IMR-90 (cell line): ENCODE results near the gene DOCK4. TPM values are rescaled to one million over a fixed set of nuclear protein-coding genes. Genes with fewer than 3 reads are reported as not detected.

Experiments
- ATAC-seq: fragments of 200-7000 bp; cut with Tn5 transposase; 2 replicates; pipeline ENCODE4 v1.9.1; 2020; ENCODE audit warnings: low read depth, mild to moderate bottlenecking, moderate library complexity
- BruUV-seq: library from RNA; stranded (reverse); fragments of 400-500 nt; replicated peaks from 2 replicates; lab custom pipeline; 2021; lab: Mats Ljungman, UMichigan
- CTCF ChIA-PET: fragments of 300-600 bp; formaldehyde crosslinking; extraction: SDS; loops from one replicate; lab custom pipeline; 2021; ENCODE audit warnings: antibody characterized with exemption; lab: Yijun Ruan, JAX
- POLR2A ChIA-PET: fragments of 300-600 bp; sonication (Branson Sonifier 250); formaldehyde crosslinking; loops from one replicate; lab custom pipeline; 2022; ENCODE audit warnings: antibody characterized with exemption; ENCODE audit not compliant: unreplicated experiment; lab: Charles Lee
- DNase-seq: peaks from one replicate; pipeline ENCODE4 v3.0.0; 2013
- H2AFZ ChIP-seq: replicated peaks from 2 replicates; pipeline ENCODE3; 2013; ENCODE audit warnings: low read length, mild to moderate bottlenecking; ENCODE audit not compliant: poor library complexity
- H2AK5ac ChIP-seq: 2 replicates; pipeline ENCODE4 v1.6.1; 2013; ENCODE audit warnings: low read depth, low read length, inconsistent platforms
- H2AK9ac ChIP-seq: replicated peaks from 2 replicates; pipeline ENCODE3; 2013; ENCODE audit warnings: mild to moderate bottlenecking, low read depth, low read length, moderate library complexity; ENCODE audit not compliant: poor library complexity
- H2BK120ac ChIP-seq: 2 replicates; pipeline ENCODE4 v1.6.1; 2013; ENCODE audit warnings: low read depth, low read length, inconsistent platforms
- H2BK15ac ChIP-seq: 3 replicates; pipeline ENCODE4 v1.6.1; 2013; ENCODE audit warnings: low read depth, low read length, inconsistent platforms
- H2BK20ac ChIP-seq: 2 replicates; pipeline ENCODE4 v1.6.1; 2013; ENCODE audit warnings: low read depth, mild to moderate bottlenecking, inconsistent platforms, low read length, moderate library complexity
- H2BK5ac ChIP-seq: 2 replicates; pipeline ENCODE4 v1.6.1; 2013; ENCODE audit warnings: mild to moderate bottlenecking, low read depth, low read length, inconsistent platforms; ENCODE audit not compliant: poor library complexity, severe bottlenecking
- H3K14ac ChIP-seq: replicated peaks from 2 replicates; pipeline ENCODE4 v1.6.1; 2013; ENCODE audit warnings: low read depth, low read length, inconsistent platforms
- H3K18ac ChIP-seq: 2 replicates; pipeline ENCODE4 v1.6.1; 2013; ENCODE audit warnings: low read depth, low read length, control low read depth
- H3K23ac ChIP-seq: 2 replicates; pipeline ENCODE4 v1.6.1; 2013; ENCODE audit warnings: low read depth, low read length, inconsistent platforms
- H3K27ac ChIP-seq: 2 replicates; pipeline ENCODE4 v1.5.1; 2013; ENCODE audit warnings: mild to moderate bottlenecking, control low read depth, low read length; ENCODE audit not compliant: insufficient read depth
- H3K27me3 ChIP-seq: 2 replicates; pipeline ENCODE4 v1.6.1; 2013; ENCODE audit warnings: low read length; ENCODE audit not compliant: control insufficient read depth, insufficient read depth
- H3K36me3 ChIP-seq: 2 replicates; pipeline ENCODE4 v1.6.1; 2013; ENCODE audit warnings: low read length, mixed read lengths; ENCODE audit not compliant: control insufficient read depth, insufficient read depth
- H3K4ac ChIP-seq: 2 replicates; pipeline ENCODE4 v1.6.1; 2013; ENCODE audit warnings: low read depth, low read length, inconsistent platforms
- H3K4me1 ChIP-seq: 2 replicates; pipeline ENCODE4 v1.6.1; 2013; ENCODE audit warnings: low read length, mixed read lengths; ENCODE audit not compliant: control insufficient read depth, insufficient read depth
- H3K4me2 ChIP-seq: 2 replicates; pipeline ENCODE4 v1.6.1; 2013; ENCODE audit warnings: low read depth, mild to moderate bottlenecking, control low read depth, low read length, moderate library complexity
- H3K4me3 ChIP-seq: 2 replicates; pipeline ENCODE4 v1.5.1; 2013; ENCODE audit warnings: low read depth, mild to moderate bottlenecking, control low read depth, low read length, moderate library complexity; ENCODE audit not compliant: insufficient read depth
- H3K56ac ChIP-seq: 2 replicates; pipeline ENCODE4 v1.6.1; 2013; ENCODE audit warnings: low read length, inconsistent platforms; ENCODE audit not compliant: insufficient read depth; ENCODE audit errors: extremely low read depth
- H3K79me1 ChIP-seq, 2 experiments: 2 replicates each; pipeline ENCODE4 v1.6.1; 2013; ENCODE audit warnings: low read length in 2 of 2, inconsistent platforms in 1 of 2, low read depth in 1 of 2
- H3K9ac ChIP-seq: 2 replicates; pipeline ENCODE4 v1.6.1; 2013; ENCODE audit warnings: low read depth, low read length, control low read depth
- H3K9me1 ChIP-seq: 2 replicates; pipeline ENCODE4 v1.6.1; 2013; ENCODE audit warnings: low read length, inconsistent platforms; ENCODE audit not compliant: insufficient read depth
- H3K9me3 ChIP-seq: 2 replicates; pipeline ENCODE4 v1.6.1; 2013; ENCODE audit warnings: low read length; ENCODE audit not compliant: control insufficient read depth, insufficient read depth
- H4K20me1 ChIP-seq: 2 replicates; pipeline ENCODE4 v1.6.1; 2013; ENCODE audit warnings: low read length, inconsistent platforms; ENCODE audit not compliant: insufficient read depth
- H4K5ac ChIP-seq: 2 replicates; pipeline ENCODE4 v1.6.1; 2013; ENCODE audit warnings: mild to moderate bottlenecking, low read depth, low read length, control low read depth
- H4K8ac ChIP-seq, 2 experiments: 2 replicates each; pipeline ENCODE4 v1.6.1; 2013; ENCODE audit warnings: low read depth in 2 of 2, low read length in 2 of 2, control low read depth in 1 of 2, inconsistent platforms in 1 of 2
- H4K91ac ChIP-seq: 2 replicates; pipeline ENCODE4 v1.6.1; 2013; ENCODE audit warnings: low read depth, low read length, inconsistent platforms; ENCODE audit not compliant: insufficient read depth
- BHLHE40 ChIP-seq: fragments of 150-350 bp; IDR thresholded peaks from 2 replicates; pipeline ENCODE4 v1.6.1; 2016; ENCODE audit warnings: mild to moderate bottlenecking, low read depth, low read length
- CEBPB ChIP-seq: IDR thresholded peaks from 2 replicates; pipeline ENCODE4 v1.6.1; 2012; ENCODE audit warnings: low read depth, low read length, improper control_type of control experiment
- CHD1 ChIP-seq: IDR thresholded peaks from 2 replicates; pipeline ENCODE4 v1.6.1; 2012; ENCODE audit warnings: low read depth, low read length, improper control_type of control experiment
- CTCF ChIP-seq: conservative IDR thresholded peaks from 2 replicates; pipeline ENCODE4 v1.5.1; 2012; ENCODE audit warnings: mild to moderate bottlenecking, low read depth, low read length, improper control_type of control experiment
- FOS ChIP-seq: fragments of 150-350 bp; IDR thresholded peaks from 2 replicates; pipeline ENCODE4 v1.6.1; 2016; ENCODE audit warnings: low read depth, low read length
- MAFK ChIP-seq: IDR thresholded peaks from 2 replicates; pipeline ENCODE4 v1.6.1; 2012; ENCODE audit warnings: low read depth, low read length, improper control_type of control experiment
- MAZ ChIP-seq: IDR thresholded peaks from 2 replicates; pipeline ENCODE4 v1.6.1; 2012; ENCODE audit warnings: low read depth, mild to moderate bottlenecking, low read length, improper control_type of control experiment, moderate library complexity, borderline replicate concordance
- MXI1 ChIP-seq: IDR thresholded peaks from 2 replicates; pipeline ENCODE4 v1.6.1; 2012; ENCODE audit warnings: low read depth, mild to moderate bottlenecking, low read length, moderate library complexity, borderline replicate concordance
- NFE2L2 ChIP-seq: fragments of 150-350 bp; IDR thresholded peaks from 2 replicates; pipeline ENCODE4 v1.6.1; 2016; ENCODE audit warnings: low read depth, mild to moderate bottlenecking, low read length
- POLR2A ChIP-seq: IDR thresholded peaks from 2 replicates; pipeline ENCODE4 v1.6.1; 2012; ENCODE audit warnings: mild to moderate bottlenecking, low read depth, low read length
- RAD21 ChIP-seq: IDR thresholded peaks from 2 replicates; pipeline ENCODE4 v1.6.1; 2012; ENCODE audit warnings: low read length, improper control_type of control experiment
- RCOR1 ChIP-seq: IDR thresholded peaks from 2 replicates; pipeline ENCODE4 v1.6.1; 2012; ENCODE audit warnings: mild to moderate bottlenecking, low read length, improper control_type of control experiment; ENCODE audit not compliant: insufficient replicate concordance
- RFX5 ChIP-seq: IDR thresholded peaks from 2 replicates; pipeline ENCODE4 v1.8.0; 2012; ENCODE audit warnings: low read depth, mild to moderate bottlenecking, low read length, moderate library complexity
- SMC3 ChIP-seq: fragments of 150-350 bp; IDR thresholded peaks from 2 replicates; pipeline ENCODE4 v1.6.1; 2016; ENCODE audit warnings: low read depth, mild to moderate bottlenecking, antibody characterized with exemption, low read length, moderate library complexity
- WGBS, 2 experiments: methylation state at CpG; one replicate each; pipeline versions ENCODE4 v1.1.5 to v1.1.7; 2013; ENCODE audit warnings: missing lambda C conversion rate in 2 of 2; ENCODE audit not compliant: insufficient read length in 1 of 2; ENCODE audit errors: extremely low coverage in 2 of 2; 5-methylcytosine and 5-hydroxymethylcytosine counted together
- dilution Hi-C: fragments of 300-500 bp; cut with HindIII; formaldehyde crosslinking; loops from one replicate; pipeline ENCODE4 v1.14.3; 2018; ENCODE audit warnings: low sequenced_read_pairs; ENCODE audit not compliant: unreplicated experiment
- in situ Hi-C: fragments of 300-500 bp; cut with MboI; formaldehyde crosslinking; loops from 3 replicates; pipeline ENCODE4 v1.14.3; 2019; ENCODE audit warnings: low sequenced_read_pairs, inconsistent platforms, mixed read lengths
- intact Hi-C: fragments of 100-400 bp; cut with micrococcal nuclease; formaldehyde crosslinking; loops from 2 replicates; pipeline ENCODE4 v1.10.0; 2022
- polyA plus RNA-seq, 3 experiments: library from polyadenylated mRNA; depleted of rRNA; stranded (reverse); fragments of >200 nt; gene quantifications; 2 replicates each; pipeline ENCODE4 v1.2.3, GENCODE V29; 2012; ENCODE audit warnings: low replicate concordance in 1 of 3
- total RNA-seq: library from RNA; depleted of rRNA; stranded (reverse); fragments of >200 nt; gene quantifications from 2 replicates; pipeline ENCODE4 v1.2.3, GENCODE V29; 2012
- TF ChIP-seq, protein P1 (sequence below): fragments of 150-350 bp; IDR thresholded peaks from 2 replicates; pipeline ENCODE4 v1.6.1; 2017; ENCODE audit warnings: mild to moderate bottlenecking, antibody characterized with exemption, low read length, low read depth
- TF ChIP-seq, protein P2 (sequence below): fragments of 150-350 bp; IDR thresholded peaks from 2 replicates; pipeline ENCODE4 v1.6.1; 2016; ENCODE audit warnings: low read depth, mild to moderate bottlenecking, low read length, moderate library complexity, borderline replicate concordance

DOCK4 gene
- total and polyA plus RNA-seq, 2 of the 4 experiments (the other 2 are of a cell fraction) = 4.4 to 12.2 TPM

DNA sequence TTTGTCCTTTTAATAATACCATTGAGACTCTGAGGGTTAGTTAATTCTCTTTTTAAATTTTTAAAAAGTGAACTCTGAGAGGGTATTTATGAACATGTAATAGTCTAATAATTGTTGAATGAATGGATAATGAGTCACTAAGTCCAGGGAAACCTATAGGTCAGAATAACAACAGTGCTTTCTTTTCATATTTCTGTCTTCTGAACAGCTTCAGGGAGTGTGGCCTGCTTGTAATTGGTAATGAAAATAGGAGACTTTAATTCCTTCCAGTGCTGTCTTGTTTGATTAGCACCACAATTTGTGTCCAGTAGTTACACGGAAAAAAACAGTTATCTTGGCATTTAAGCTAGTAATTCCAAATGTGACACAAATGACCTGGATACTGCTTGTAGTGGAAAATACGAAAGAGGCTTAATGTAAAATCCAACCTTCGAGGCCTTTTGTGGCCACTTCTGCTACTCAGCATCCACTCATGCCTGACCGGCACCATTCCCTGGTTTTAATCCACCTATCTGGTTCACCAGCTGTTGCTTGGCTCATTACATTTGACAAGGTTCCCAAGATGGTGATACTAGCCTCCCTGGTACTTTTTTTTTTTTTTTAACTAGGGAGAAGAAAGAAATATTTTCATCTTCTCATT is 494.7 kb downstream of the DOCK4 start:
- DNase-seq = no peak
- Histone ChIP-seq H4K8ac (no peak overlapping the region), H2BK120ac (no peak overlapping the region), H3K9ac (no peak overlapping the region), H3K9me1 (no peaks in the 10 kb centered on the region), H3K79me1 (no peaks in the 10 kb centered on the region), H4K20me1 (no peaks in the 10 kb centered on the region), H2BK5ac (no peak overlapping the region), H3K4me3 (no peak overlapping the region), H3K4me2 (no peak overlapping the region; the same call in 1 of the 2 replicates), H2BK20ac (no peak overlapping the region), H4K91ac (no peak overlapping the region), H3K9me3 (no peaks in the 10 kb centered on the region), H3K18ac (no peak overlapping the region), H3K14ac (no peak overlapping the region), H3K4ac (no peak overlapping the region), H2BK15ac (no peak overlapping the region), H3K36me3 (no peaks in the 10 kb centered on the region), H3K23ac (no peak overlapping the region), H3K56ac (no peak overlapping the region), H2AFZ (no peak overlapping the region), H4K5ac (no peak overlapping the region), H3K27me3 (no peaks in the 10 kb centered on the region), H3K4me1 (no peaks in the 10 kb centered on the region), H3K27ac (no peak overlapping the region), H2AK9ac (no peak overlapping the region), H2AK5ac (no peak overlapping the region)
- ATAC-seq = no peak
- intact Hi-C loops = no loop called here
- in situ Hi-C loops = loop anchor here (25.0 kb wide), 1 partner anchor 1099 kb away; no protein-coding TSS in a partner anchor
- dilution Hi-C loops = no loop called here
- 84% methylated on average over 3 of the region's 4 CpGs; no CpG with 5 or more reads in 1 of the 2 experiments for WGBS, 2 experiments
- TF ChIP-seq FOS (no peak), BHLHE40 (no peak), MAFK (no peak), MAZ (no peak), CEBPB (no peak), MXI1 (no peak), CHD1 (no peak), SMC3 (no peak), POLR2A (no peak), RFX5 (no peak), CTCF (no peak), NFE2L2 (no peak), RAD21 (no peak), RCOR1 (no peak)
- TF ChIP-seq, protein P1, sequence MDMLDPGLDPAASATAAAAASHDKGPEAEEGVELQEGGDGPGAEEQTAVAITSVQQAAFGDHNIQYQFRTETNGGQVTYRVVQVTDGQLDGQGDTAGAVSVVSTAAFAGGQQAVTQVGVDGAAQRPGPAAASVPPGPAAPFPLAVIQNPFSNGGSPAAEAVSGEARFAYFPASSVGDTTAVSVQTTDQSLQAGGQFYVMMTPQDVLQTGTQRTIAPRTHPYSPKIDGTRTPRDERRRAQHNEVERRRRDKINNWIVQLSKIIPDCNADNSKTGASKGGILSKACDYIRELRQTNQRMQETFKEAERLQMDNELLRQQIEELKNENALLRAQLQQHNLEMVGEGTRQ = no peak
- TF ChIP-seq, protein P2, sequence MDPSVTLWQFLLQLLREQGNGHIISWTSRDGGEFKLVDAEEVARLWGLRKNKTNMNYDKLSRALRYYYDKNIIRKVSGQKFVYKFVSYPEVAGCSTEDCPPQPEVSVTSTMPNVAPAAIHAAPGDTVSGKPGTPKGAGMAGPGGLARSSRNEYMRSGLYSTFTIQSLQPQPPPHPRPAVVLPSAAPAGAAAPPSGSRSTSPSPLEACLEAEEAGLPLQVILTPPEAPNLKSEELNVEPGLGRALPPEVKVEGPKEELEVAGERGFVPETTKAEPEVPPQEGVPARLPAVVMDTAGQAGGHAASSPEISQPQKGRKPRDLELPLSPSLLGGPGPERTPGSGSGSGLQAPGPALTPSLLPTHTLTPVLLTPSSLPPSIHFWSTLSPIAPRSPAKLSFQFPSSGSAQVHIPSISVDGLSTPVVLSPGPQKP = no peak
- ChIA-PET CTCF (no interaction called here), POLR2A (no interaction called here)
- BruUV-seq = no TSS peak
